ENCODE data around the gene CTIF.

CTIF gene

DNA sequence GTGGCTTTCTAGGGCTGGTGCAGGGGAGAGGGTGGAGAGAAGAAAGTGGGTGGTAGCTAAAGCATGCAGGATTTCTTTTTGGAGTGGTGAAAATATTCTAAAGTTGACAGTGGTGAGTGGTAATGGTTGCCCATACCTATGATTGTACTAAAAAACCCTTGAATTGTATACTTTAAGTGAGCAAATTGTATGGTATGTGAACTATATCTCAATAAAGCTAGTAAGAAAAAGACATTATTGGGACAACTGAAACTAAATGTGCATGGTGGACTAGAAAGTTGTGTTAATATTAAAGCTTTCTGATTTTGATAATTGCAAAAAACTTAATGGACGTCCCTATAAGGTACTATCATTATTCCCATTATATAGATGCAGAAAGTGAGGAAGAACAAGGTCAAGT, 361.6 kb downstream of the CTIF start:
- Histone ChIP-seq H3K4me3 (ENCODE audit: insufficient read depth, low read length, poor library complexity, severe bottlenecking) (no peak overlapping the region), H3K36me3 (ENCODE audit: low read length) (no peaks in the 10 kb centered on the region), H3K4me2 (ENCODE audit: low read depth, low read length, poor library complexity, severe bottlenecking) (no peak overlapping the region), H3K79me2 (ENCODE audit: insufficient read depth, low read length) (no peaks in the 10 kb centered on the region), H3K9me2 (replicated peaks; ENCODE audit: insufficient read depth, low read length) (no peaks in the 10 kb centered on the region), H3F3A (ENCODE audit: insufficient read depth) (no peaks in the 10 kb centered on the region), H3K27ac (ENCODE audit: low read depth, low read length) (no peak overlapping the region), H4K20me1 (ENCODE audit: low read depth, low read length) (no peaks in the 10 kb centered on the region), H2AFZ (ENCODE audit: low read depth, low read length, severe bottlenecking) (no peak overlapping the region), H3K27me3 (ENCODE audit: low read length) (no peaks in the 10 kb centered on the region), H3K9ac (ENCODE audit: low read length) (no peak overlapping the region), H3K9me3 (ENCODE audit: insufficient read depth, low read length) (no peaks in the 10 kb centered on the region)
- no peak for TF ChIP-seq EZH2phosphoT487 (conservative IDR thresholded peaks at IDR 0.05; ENCODE audit: low read length)
- TF ChIP-seq, protein P1, sequence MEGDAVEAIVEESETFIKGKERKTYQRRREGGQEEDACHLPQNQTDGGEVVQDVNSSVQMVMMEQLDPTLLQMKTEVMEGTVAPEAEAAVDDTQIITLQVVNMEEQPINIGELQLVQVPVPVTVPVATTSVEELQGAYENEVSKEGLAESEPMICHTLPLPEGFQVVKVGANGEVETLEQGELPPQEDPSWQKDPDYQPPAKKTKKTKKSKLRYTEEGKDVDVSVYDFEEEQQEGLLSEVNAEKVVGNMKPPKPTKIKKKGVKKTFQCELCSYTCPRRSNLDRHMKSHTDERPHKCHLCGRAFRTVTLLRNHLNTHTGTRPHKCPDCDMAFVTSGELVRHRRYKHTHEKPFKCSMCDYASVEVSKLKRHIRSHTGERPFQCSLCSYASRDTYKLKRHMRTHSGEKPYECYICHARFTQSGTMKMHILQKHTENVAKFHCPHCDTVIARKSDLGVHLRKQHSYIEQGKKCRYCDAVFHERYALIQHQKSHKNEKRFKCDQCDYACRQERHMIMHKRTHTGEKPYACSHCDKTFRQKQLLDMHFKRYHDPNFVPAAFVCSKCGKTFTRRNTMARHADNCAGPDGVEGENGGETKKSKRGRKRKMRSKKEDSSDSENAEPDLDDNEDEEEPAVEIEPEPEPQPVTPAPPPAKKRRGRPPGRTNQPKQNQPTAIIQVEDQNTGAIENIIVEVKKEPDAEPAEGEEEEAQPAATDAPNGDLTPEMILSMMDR (IDR thresholded peaks at IDR 0.05; ENCODE audit: insufficient read depth, low read length, poor library complexity, severe bottlenecking), result no peak

DNA sequence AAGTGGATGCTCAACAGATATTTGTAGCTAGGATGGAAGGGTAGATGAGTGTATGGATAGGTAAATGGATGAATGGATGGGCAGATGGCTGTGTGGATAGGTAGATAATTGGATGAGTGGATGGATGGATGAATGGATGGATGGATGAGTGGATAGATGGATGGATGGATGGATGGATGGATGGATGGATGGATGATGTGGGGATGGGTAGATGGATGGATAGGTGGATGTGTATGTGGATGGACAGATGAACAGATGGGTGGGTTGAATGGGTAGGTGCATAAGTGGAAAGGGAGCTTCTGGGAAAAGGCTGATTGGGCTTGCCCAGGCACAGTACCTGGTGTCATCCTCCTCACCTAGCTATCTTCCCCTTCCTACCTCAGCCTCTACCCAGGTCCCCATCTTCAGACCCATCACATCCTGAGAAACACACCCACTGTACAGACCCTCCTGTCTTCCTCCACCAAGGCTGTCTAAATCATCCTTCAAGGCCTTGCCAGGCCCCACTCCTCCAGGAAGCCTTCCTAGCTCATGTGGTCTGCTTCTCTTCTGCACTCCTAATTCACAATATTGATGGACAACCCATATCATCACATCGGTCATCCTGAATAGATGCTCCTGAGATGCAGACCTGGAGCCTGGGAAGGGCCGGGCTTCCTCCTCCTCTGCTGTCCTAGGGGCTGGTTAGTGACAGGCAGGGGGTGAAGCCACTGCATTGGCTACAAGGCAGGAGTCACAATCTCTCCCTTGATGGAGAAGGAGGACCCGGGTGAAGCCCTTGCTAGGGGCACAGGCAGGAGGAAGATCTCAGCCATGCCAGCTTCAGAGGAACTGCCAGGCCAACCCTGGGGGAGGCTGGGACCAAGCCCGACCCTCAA, 362.6 kb downstream of the CTIF start:
- no peaks in the 10 kb centered on the region for H3K36me3 ChIP-seq (ENCODE audit: low read length)
- no peak overlapping the region for H3K4me2 ChIP-seq (ENCODE audit: low read depth, low read length, poor library complexity, severe bottlenecking)
- no peaks in the 10 kb centered on the region for H3K79me2 ChIP-seq (ENCODE audit: insufficient read depth, low read length)
- no peaks in the 10 kb centered on the region for H3K9me2 ChIP-seq (replicated peaks; ENCODE audit: insufficient read depth, low read length)
- H2AFZ ChIP-seq (ENCODE audit: low read depth, low read length, severe bottlenecking), result no peak overlapping the region
- H3F3A ChIP-seq (ENCODE audit: insufficient read depth), result no peaks in the 10 kb centered on the region
- TF ChIP-seq, protein P1 (IDR thresholded peaks at IDR 0.05; ENCODE audit: insufficient read depth, low read length, poor library complexity, severe bottlenecking), result no peak
- no peak for TF ChIP-seq EZH2phosphoT487 (conservative IDR thresholded peaks at IDR 0.05; ENCODE audit: low read length)
- no peaks in the 10 kb centered on the region for H3K27me3 ChIP-seq (ENCODE audit: low read length)
- H3K27ac ChIP-seq (ENCODE audit: low read depth, low read length), result no peak overlapping the region
- no peak overlapping the region for H3K4me3 ChIP-seq (ENCODE audit: insufficient read depth, low read length, poor library complexity, severe bottlenecking)
- H3K9ac ChIP-seq (ENCODE audit: low read length), result no peak overlapping the region
- H4K20me1 ChIP-seq (ENCODE audit: low read depth, low read length), result no peaks in the 10 kb centered on the region
- H3K9me3 ChIP-seq (ENCODE audit: insufficient read depth, low read length), result no peaks in the 10 kb centered on the region

DNA sequence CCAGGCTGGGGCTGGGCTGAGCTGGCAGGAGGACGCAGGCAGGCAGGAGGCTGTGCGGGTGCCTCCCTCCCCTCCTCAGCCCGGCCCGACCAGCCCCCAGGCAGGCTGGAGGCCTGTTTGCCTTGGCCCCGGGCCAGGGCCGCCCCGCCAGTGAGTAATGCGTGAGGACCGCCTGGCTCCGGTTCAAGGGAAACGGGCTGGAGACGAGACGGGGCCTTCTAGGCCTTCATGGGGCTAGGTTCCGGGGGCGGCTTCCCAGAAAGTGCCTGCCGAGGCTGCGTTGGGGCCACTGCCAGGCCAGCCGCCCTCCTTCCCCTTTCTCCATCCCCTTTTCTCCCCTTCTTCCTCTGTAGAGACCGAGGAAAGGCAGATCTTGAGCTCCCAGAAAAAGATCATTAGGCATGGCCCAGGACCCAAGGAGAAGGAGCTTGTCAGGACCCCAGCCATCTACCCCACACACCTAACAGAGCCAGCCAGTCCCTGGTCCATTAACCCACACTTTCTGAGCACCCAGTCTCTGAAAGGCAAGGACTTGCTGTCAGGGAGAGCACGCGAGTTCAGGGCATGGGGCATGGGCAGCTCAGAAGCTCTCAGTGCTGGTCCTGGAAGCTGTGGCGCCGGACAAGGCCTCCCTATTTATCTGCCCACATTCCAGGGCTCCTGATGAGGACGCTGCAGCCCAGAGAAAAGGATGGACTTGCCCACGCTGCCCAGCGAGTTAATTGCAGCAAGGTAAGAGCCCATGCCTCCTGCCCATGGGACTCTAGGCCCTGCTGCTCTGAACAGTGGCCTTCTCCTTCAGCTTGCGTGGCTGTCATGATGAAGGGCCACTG, 363.4 kb downstream of the CTIF start:
- H4K20me1 ChIP-seq (ENCODE audit: low read depth, low read length), result no peaks in the 10 kb centered on the region
- no peaks in the 10 kb centered on the region for H3F3A ChIP-seq (ENCODE audit: insufficient read depth)
- no peaks in the 10 kb centered on the region for H3K79me2 ChIP-seq (ENCODE audit: insufficient read depth, low read length)
- TF ChIP-seq, protein P1 (IDR thresholded peaks at IDR 0.05; ENCODE audit: insufficient read depth, low read length, poor library complexity, severe bottlenecking), result no peak
- no peak overlapping the region for H2AFZ ChIP-seq (ENCODE audit: low read depth, low read length, severe bottlenecking)
- H3K9me2 ChIP-seq (replicated peaks; ENCODE audit: insufficient read depth, low read length), result no peaks in the 10 kb centered on the region
- no peaks in the 10 kb centered on the region for H3K9me3 ChIP-seq (ENCODE audit: insufficient read depth, low read length)
- H3K9ac ChIP-seq (ENCODE audit: low read length), result no peak overlapping the region
- H3K27me3 ChIP-seq (ENCODE audit: low read length), result no peaks in the 10 kb centered on the region
- no peak overlapping the region for H3K4me2 ChIP-seq (ENCODE audit: low read depth, low read length, poor library complexity, severe bottlenecking)
- H3K4me3 ChIP-seq (ENCODE audit: insufficient read depth, low read length, poor library complexity, severe bottlenecking), result no peak overlapping the region
- H3K36me3 ChIP-seq (ENCODE audit: low read length), result no peaks in the 10 kb centered on the region
- no peak overlapping the region for H3K27ac ChIP-seq (ENCODE audit: low read depth, low read length)
